MM.1S (cell line): ENCODE measurements around the gene SPDEF.

ENCODE experiments used
- DNase-seq: peaks from one replicate; pipeline ENCODE4 v3.0.0-alpha.2; 2015
- H2AFZ ChIP-seq: fragments of 300-600 bp; sonication (generic); 2 replicates; pipeline ENCODE4 v1.6.0; 2016; ENCODE audit warnings: antibody characterized with exemption, low read length
- H3F3A ChIP-seq: fragments of 300-600 bp; sonication (generic); 2 replicates; pipeline ENCODE4 v1.6.1; 2016; ENCODE audit warnings: mild to moderate bottlenecking, antibody characterized with exemption, low read length, moderate library complexity, mixed read lengths; ENCODE audit not compliant: insufficient read depth
- H3K27ac ChIP-seq: fragments of 300-600 bp; sonication (generic); 2 replicates; pipeline ENCODE4 v1.5.1; 2016; ENCODE audit warnings: mild to moderate bottlenecking, low read length
- H3K27me3 ChIP-seq: fragments of 300-600 bp; sonication (generic); replicated peaks from 2 replicates; pipeline ENCODE4 v1.6.0; 2016; ENCODE audit warnings: low read length; ENCODE audit not compliant: insufficient read depth
- H3K36me3 ChIP-seq: fragments of 300-600 bp; sonication (generic); replicated peaks from 2 replicates; pipeline ENCODE4 v1.6.1; 2016; ENCODE audit warnings: mild to moderate bottlenecking, low read length, mixed read lengths; ENCODE audit not compliant: insufficient read depth
- H3K4me1 ChIP-seq: fragments of 300-600 bp; sonication (generic); 2 replicates; pipeline ENCODE4 v1.6.1; 2016; ENCODE audit warnings: low read length, mixed read lengths
- H3K4me2 ChIP-seq: fragments of 300-600 bp; sonication (generic); 2 replicates; pipeline ENCODE4 v1.6.0; 2016; ENCODE audit warnings: low read depth, low read length
- H3K4me3 ChIP-seq: fragments of 300-600 bp; sonication (generic); 2 replicates; pipeline ENCODE4 v1.5.1; 2016; ENCODE audit warnings: low read length, mixed read lengths
- H3K79me2 ChIP-seq: fragments of 300-600 bp; sonication (generic); 2 replicates; pipeline ENCODE4 v1.6.1; 2016; ENCODE audit warnings: mixed run types, low read length, mixed read lengths
- H3K9ac ChIP-seq: fragments of 300-600 bp; sonication (generic); 2 replicates; pipeline ENCODE4 v1.6.1; 2016; ENCODE audit warnings: low read length, mixed read lengths
- H3K9me2 ChIP-seq: fragments of 300-600 bp; sonication (generic); replicated peaks from 2 replicates; pipeline ENCODE4 v1.6.1; 2016; ENCODE audit warnings: mild to moderate bottlenecking, low read length, mixed read lengths; ENCODE audit not compliant: insufficient read depth
- H3K9me3 ChIP-seq: fragments of 300-600 bp; sonication (generic); replicated peaks from 2 replicates; pipeline ENCODE4 v1.6.1; 2016; ENCODE audit warnings: mild to moderate bottlenecking, low read length, mixed read lengths; ENCODE audit not compliant: insufficient read depth
- H4K20me1 ChIP-seq: fragments of 300-600 bp; sonication (generic); 2 replicates; pipeline ENCODE4 v1.6.1; 2016; ENCODE audit warnings: mild to moderate bottlenecking, low read length, moderate library complexity, mixed read lengths; ENCODE audit not compliant: insufficient read depth
- CTCF ChIP-seq: fragments of 300-600 bp; sonication (generic); IDR thresholded peaks from 2 replicates; pipeline ENCODE4 v1.5.1; 2016; ENCODE audit warnings: antibody characterized with exemption, low read length, mixed read lengths
- EZH2 ChIP-seq: fragments of 300-600 bp; sonication (generic); optimal IDR thresholded peaks from 2 replicates; pipeline ENCODE3; 2017; ENCODE audit warnings: low read depth, mild to moderate bottlenecking, antibody characterized with exemption, low read length, mixed read lengths
- EZH2phosphoT487 ChIP-seq: fragments of 300-600 bp; sonication (generic); IDR thresholded peaks from 2 replicates; pipeline ENCODE4 v1.6.1; 2018; ENCODE audit warnings: antibody characterized with exemption, low read length

Gene SPDEF

GRCh38 chr6:34557228-34557627, 1.1 kb upstream of the SPDEF start:
- Histone ChIP-seq H3K79me2 (no peaks in the 10 kb centered on the region), H3K4me2 (no peak overlapping the region), H2AFZ (no peak overlapping the region), H3K9me3 (no peaks in the 10 kb centered on the region), H4K20me1 (no peaks in the 10 kb centered on the region), H3K27ac (no peak overlapping the region), H3K9me2 (no peaks in the 10 kb centered on the region), H3F3A (no peaks in the 10 kb centered on the region), H3K27me3 (0 out of 2 replicates have a peak, but pooled peaks cover 5% of the 10 kb centered on the region), H3K4me3 (no peak overlapping the region), H3K9ac (no peak overlapping the region), H3K36me3 (no peaks in the 10 kb centered on the region), H3K4me1 (no peaks in the 10 kb centered on the region)
- TF ChIP-seq EZH2phosphoT487, result no peak
- TF ChIP-seq EZH2, result no peak
- TF ChIP-seq CTCF, result no peak
- no peak for DNase-seq

GRCh38 chr6:34556493-34556892, 364 bp upstream of the SPDEF start:
- Histone ChIP-seq H3K4me2 (no peak overlapping the region), H3K27ac (no peak overlapping the region), H2AFZ (no peak overlapping the region), H4K20me1 (no peaks in the 10 kb centered on the region), H3K36me3 (no peaks in the 10 kb centered on the region), H3K9me3 (no peaks in the 10 kb centered on the region), H3K9ac (no peak overlapping the region), H3F3A (no peaks in the 10 kb centered on the region), H3K4me1 (no peaks in the 10 kb centered on the region), H3K9me2 (no peaks in the 10 kb centered on the region), H3K79me2 (no peaks in the 10 kb centered on the region), H3K4me3 (no peak overlapping the region), H3K27me3 (0 out of 2 replicates have a peak, but pooled peaks cover 5% of the 10 kb centered on the region)
- no peak for DNase-seq
- TF ChIP-seq CTCF (no peak), EZH2phosphoT487 (no peak), EZH2 (no peak)

- no peak overlapping the region for H3K27ac ChIP-seq
- H3K79me2 ChIP-seq, result no peaks in the 10 kb centered on the region
- H3K9me2 ChIP-seq, result no peaks in the 10 kb centered on the region
- no peaks in the 10 kb centered on the region for H3K4me1 ChIP-seq
- DNase-seq, result no peak
- no peaks in the 10 kb centered on the region for H3K36me3 ChIP-seq
- H4K20me1 ChIP-seq, result no peaks in the 10 kb centered on the region
- H3F3A ChIP-seq, result no peaks in the 10 kb centered on the region
- no peak overlapping the region for H2AFZ ChIP-seq
- no peak for TF ChIP-seq EZH2phosphoT487
- no peak for TF ChIP-seq EZH2
- no peak for TF ChIP-seq CTCF
- no peaks in the 10 kb centered on the region for H3K9me3 ChIP-seq
- H3K9ac ChIP-seq, result no peak overlapping the region
- no peak overlapping the region for H3K4me3 ChIP-seq
- peaks cover 5% of the 10 kb centered on the region; the same call in 1 of the 2 replicates for H3K27me3 ChIP-seq
- H3K4me2 ChIP-seq, result no peak overlapping the region
Observed at GRCh38 chr6:34555328-34555727, 801 bp downstream of the SPDEF start.
